Jurkat, Clone E6-1 (cell line): ENCODE results near the gene SLC26A1.

Experiments used
- DNase-seq: peaks from one replicate; pipeline ENCODE4 v3.0.0-alpha.2; 2011; ENCODE audit warnings: low read depth, low spot score
- H3K4me3 ChIP-seq: 2 replicates; pipeline ENCODE4 v1.5.1; 2011; ENCODE audit warnings: mild to moderate bottlenecking, low read length, control low read depth, moderate library complexity

The SLC26A1 gene

GRCh38 chr4:960140-960635, 33.0 kb downstream of the SLC26A1 start:
- H3K4me3 ChIP-seq, result no peak overlapping the region
- no peak for DNase-seq

GRCh38 chr4:959338-960139, 33.7 kb downstream of the SLC26A1 start:
- no peak overlapping the region for H3K4me3 ChIP-seq
- DNase-seq, result no peak

- no peak overlapping the region for H3K4me3 ChIP-seq
- no peak for DNase-seq
Observed at GRCh38 chr4:958696-959337, 34.4 kb downstream of the SLC26A1 start.

DNA sequence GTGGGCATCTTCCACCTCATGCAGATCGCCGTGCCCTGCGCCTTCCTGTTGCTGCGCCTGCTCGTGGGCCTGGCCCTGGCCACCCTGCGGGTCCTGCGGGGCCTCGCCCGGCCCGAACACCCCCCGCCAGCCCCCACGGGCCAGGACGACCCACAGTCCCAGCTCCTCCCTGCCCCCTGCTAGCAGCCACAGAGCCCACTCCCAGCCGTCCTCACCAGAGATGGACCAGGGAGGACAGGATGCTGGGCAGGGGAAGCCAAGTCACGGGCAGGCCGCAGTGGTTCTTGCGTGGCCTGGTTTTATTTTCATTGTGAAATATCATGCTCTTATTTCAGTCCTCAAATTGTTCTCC, 34.9 kb downstream of the SLC26A1 start:
- no peak for DNase-seq
- no peak overlapping the region for H3K4me3 ChIP-seq

GRCh38 chr4:957581-958313, 35.5 kb downstream of the SLC26A1 start:
- DNase-seq, result no peak
- no peak overlapping the region for H3K4me3 ChIP-seq

DNA sequence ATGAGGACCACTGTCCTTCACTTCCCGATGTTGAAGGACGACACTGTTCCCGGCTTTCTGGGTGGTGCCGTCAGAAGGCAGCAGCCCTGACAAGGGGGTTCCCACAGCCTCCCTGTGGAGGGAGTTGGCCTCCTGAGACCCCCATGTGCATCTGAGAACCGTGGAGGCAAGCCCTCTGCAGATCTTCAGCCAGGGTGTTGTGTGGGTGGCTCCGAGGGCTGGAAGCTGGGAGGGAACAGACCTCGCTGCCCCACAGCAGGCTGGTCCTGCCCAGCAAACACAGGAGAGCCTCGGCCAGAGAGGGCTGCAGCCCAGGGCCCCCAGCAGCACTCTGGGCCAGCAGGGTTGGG, 36.0 kb downstream of the SLC26A1 start:
- DNase-seq, result no peak
- no peak overlapping the region for H3K4me3 ChIP-seq

GRCh38 chr4:956531-957230, 36.5 kb downstream of the SLC26A1 start:
- DNase-seq, result no peak
- H3K4me3 ChIP-seq, result no peak overlapping the region

DNA sequence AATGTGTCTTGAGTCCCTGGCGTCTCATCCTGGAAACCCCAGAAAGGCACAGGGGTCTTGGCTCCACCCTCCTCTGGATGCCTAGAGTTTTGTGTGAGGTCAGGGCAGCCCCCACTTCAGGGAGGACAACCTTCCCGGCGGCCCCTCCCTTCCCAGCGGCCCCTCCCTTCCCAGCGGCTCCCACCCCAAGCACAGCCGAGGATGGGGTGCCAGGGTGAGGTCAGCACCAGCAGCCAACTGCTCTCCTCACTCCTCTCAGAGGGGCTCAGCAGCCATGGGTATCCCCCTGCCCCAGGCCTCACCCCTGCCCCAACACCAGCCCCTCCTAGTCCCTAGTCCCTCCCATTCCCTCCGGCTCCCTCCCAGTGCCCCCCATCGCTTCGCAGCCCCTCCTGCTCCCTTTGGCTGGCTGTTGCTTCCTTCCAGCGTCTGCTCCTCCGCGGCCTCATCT, 37.2 kb downstream of the SLC26A1 start:
- no peak overlapping the region for H3K4me3 ChIP-seq
- no peak for DNase-seq

DNA sequence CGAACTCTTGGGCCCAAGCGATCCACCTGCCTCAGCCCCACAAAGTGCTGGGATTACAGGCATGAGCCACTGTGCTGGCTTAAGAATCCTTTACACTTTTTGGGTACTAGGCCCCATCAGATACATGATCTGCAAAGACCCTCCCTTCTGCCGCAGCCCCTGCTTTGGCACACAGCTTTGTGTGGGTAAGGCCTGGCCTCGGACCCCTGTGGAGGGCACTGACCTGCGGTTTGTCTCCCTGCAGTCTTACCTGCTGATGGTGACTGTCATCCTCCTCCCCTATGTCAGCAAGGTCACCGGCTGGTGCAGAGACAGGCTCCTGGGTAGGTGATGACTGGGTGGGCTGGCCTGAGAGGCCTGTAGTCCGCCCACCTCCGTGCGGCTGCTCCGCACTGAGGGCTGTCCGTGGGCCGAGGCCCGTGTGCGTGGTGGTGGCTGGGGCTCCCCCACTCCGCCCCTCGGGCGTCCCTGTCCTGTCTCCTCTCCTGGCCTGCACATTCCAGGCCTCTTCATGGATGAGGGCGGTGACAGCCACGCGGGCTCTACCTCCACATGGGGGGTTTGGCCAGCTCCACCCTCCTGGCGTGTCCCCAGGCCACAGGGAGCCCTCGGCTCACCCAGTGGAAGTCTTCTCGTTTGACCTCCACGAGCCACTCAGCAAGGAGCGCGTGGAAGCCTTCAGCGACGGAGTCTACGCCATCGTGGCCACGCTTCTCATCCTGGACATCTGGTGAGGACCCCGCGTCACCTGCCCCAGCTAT, 37.9 kb downstream of the SLC26A1 start:
- no peak overlapping the region for H3K4me3 ChIP-seq
- DNase-seq, result no peak

DNA sequence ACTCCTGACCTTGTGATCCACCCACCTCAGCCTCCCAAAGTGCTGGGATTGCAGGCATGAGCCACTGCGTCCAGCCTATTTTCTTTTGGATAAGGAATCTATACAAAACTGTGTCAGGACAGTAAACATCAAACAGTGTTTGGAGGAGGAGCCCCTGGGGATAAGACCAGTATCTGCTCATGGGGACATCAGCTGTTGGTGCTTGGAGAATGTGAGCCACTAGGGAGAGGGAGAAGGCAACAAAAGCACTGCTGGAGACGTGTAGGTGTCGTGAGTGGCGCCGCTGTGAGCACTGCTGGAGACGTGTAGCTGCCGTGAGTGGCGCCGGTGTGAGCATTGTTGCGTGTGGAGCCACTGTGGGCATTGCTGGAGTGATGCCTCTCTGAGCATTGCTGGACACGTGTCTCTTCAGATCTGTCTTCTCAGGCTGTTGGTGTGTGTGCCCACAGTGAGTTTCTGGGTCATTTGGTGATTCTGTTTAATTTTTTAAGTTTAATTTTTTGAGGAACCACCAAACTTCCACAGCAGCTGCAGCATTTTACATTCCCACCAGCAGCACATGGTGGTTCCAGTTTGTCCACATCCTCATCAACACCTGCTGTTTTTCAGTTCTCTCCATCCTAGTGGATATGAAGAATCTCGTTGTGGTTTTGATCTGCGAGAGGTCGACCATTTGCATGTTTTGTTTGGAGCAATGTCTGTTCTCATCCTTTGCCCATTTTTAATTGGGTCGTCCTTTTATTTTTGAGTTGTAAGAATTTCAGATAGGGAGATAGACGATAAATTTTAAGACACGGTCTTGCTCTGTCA, 38.8 kb downstream of the SLC26A1 start:
- no peak for DNase-seq
- H3K4me3 ChIP-seq, result no peak overlapping the region

DNA sequence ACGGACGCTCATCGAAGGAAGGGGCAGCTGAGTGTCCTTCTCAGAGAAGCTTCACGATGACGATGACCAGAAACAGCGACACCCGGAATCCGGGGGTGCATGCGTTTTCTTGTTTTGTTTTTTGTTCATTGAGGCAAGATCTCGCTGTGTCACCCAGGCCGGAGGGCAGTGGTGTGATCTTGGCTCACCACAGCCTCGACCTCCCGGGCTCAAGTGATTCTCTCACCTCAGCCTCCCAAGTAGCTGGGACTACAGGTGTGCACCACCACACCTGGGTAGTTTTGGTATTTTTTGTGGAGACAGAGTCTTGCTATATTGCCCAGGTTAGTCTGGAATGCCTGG, 39.7 kb downstream of the SLC26A1 start:
- DNase-seq, result no peak
- no peak overlapping the region for H3K4me3 ChIP-seq

DNA sequence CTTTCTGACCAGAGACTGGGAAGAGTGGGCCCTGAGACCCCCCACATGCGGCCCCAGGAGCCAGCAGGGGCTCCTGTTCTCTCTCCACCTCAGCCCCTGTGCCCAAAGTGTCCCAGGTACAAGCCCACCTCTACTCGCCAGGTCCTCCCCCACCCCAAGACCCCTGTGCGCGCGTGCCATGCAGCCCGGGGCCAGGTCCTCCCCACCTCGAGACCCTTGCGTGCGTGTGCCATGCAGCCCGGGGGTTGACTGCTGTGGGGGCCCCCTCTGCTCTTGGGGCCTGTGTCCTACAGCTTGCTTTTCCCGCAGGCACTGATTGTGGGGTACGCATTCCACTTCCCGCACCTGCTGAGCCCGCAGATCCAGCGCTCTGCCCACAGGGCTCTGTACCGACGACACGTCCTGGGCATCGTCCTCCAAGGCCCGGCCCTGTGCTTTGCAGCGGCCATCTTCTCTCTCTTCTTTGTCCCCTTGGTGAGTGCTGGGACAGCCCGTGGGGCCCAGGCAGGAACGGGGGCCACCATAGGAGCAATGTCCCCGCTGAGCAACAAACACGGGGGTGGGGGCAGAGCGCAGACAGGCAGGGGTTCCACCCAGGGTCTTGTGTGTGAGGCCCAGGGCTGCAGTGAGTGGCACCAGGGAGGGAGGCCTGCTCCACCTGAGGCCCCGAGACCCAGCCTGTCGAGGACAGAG, 40.2 kb downstream of the SLC26A1 start:
- no peak for DNase-seq

GRCh38 chr4:951594-952468, 41.4 kb downstream of the SLC26A1 start:
- no peak overlapping the region for H3K4me3 ChIP-seq
- no peak for DNase-seq

More for the DNA sequence above, 40.2 kb downstream of the SLC26A1 start:
- no peak overlapping the region for H3K4me3 ChIP-seq

DNA sequence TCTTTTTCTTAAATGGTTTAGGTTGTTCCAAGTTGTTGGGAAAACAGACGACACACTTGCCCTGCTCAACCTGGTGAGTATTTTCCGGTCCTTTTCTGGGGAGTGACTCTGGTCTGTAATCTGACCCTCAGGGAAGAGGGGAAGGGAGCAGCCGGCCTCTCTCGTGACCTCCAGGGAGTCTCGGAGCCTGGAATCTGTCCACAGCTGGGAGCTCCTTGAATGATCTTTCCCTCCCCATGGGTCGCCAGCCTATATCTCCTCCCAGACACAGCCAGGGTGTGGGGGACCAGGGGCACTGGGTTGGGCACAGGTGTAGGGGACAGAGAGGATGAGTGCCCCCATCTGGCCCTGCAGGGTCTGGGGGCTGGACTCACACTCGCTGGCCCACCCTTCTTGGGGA, 42.0 kb downstream of the SLC26A1 start:
- H3K4me3 ChIP-seq, result no peak overlapping the region
- no peak for DNase-seq

DNA sequence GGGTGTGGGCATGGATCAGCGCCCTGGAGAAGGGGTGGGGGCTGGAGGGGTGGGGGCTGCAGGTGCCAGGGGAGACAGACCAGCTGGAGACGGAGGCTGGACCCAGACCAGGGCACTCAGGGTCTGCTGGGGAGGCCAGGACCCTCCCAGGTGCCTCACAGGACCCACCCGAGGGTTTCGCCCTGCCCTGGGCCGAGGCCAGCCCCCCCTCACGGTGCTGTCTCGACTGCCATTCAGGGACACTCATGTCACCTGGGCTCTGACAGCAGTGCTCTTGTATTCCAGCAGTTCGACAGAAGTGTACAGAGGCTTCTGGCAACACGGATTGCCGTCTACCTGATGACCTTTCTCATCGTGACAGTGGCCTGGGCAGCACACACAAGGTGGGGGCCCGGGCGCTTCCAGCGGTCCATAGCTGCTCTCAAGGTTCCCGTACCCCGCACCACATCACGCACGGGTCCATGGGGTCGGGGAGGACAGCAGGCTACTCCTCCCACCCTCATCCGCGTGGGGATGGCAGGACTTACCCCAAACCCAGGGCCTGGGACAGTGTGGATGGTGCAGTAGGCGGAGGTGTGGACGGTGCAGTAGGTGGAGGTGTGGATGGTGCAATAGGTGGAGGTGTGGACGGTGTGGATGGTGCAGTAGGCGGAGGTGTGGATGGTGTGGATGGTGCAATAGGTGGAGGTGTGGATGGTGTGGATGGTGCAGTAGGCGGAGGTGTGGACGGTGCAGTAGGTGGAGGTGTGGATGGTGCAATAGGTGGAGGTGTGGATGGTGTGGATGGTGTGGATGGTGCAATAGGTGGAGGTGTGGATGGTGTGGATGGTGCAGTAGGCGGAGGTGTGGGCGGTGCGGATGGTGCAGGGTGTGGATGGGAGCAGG, 42.8 kb downstream of the SLC26A1 start:
- no peak overlapping the region for H3K4me3 ChIP-seq
- no peak for DNase-seq

GRCh38 chr4:949656-950055, 43.5 kb downstream of the SLC26A1 start:
- no peak overlapping the region for H3K4me3 ChIP-seq

More at GRCh38 chr4:949656-950055, 43.5 kb downstream of the SLC26A1 start:
- DNase-seq, result no peak
